ENCODE measurements around the gene HLA-B. TPM values are rescaled to one million over a fixed set of nuclear protein-coding genes. Genes with fewer than 3 reads are reported as not detected.

HLA-B gene
- polyA plus RNA-seq, 2 of the 4 experiments (the other 2 are of a cell fraction): 9.4 to 9.9 TPM

DNA sequence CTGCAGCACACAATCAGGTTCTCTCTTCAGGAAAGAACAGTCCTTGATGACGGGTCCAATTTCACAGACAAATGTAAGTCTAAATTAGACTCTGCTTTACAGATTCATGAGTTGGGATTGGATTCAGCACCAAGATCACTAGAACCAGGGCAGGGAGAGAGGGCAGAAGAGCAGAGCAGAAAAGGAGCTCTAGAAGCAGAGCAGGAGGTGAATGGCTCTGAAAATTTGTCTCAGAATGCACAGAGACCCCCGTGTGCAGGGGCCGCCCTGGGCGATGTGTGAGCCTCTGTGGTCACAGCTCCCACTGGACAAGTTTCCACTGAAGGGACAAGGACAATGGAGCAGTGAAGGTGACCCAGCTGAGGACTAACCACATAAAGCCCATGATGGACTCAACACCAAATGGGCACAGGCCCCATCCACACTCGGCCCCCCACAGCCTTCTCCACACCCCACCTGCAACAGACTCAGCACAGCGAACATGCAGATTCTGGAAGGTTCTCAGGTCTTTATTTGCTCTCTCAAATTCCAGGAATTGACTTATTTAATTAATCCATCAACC is 3.5 kb downstream of the HLA-B start:
- ChIA-PET CTCF (interaction anchor here (1.0 kb wide), 1 partner anchor 13 kb away, joined by 4 read pairs; no protein-coding TSS in a partner anchor), POLR2A (no interaction called here)
- no peak for FAIRE-seq
- no peak overlapping the region for H3K27ac ChIP-seq
- TF ChIP-seq HOXB5 (CRISPR knock-in tag; IDR thresholded peaks at IDR 0.05): no peak
- TF ChIP-seq EP300 (IDR thresholded peaks at IDR 0.05): no peak
- no peak for TF ChIP-seq EHF (CRISPR knock-in tag; IDR thresholded peaks at IDR 0.05)
- no peak for TF ChIP-seq EHMT2 (IDR thresholded peaks at IDR 0.05; ENCODE audit: low read depth)
- TF ChIP-seq ZC3H11A (IDR thresholded peaks at IDR 0.05): no peak
- no peak for TF ChIP-seq NFE2L2 (conservative IDR thresholded peaks at IDR 0.05; ENCODE audit: low read length)
- TF ChIP-seq, protein P1, sequence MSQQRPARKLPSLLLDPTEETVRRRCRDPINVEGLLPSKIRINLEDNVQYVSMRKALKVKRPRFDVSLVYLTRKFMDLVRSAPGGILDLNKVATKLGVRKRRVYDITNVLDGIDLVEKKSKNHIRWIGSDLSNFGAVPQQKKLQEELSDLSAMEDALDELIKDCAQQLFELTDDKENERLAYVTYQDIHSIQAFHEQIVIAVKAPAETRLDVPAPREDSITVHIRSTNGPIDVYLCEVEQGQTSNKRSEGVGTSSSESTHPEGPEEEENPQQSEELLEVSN (IDR thresholded peaks at IDR 0.05; ENCODE audit: borderline replicate concordance, low read depth): no peak
- TF ChIP-seq ZFP36 (IDR thresholded peaks at IDR 0.05; ENCODE audit: borderline replicate concordance, partially characterized antibody): no peak
- H3K4me3 ChIP-seq: no peak overlapping the region
- no peaks in the 10 kb centered on the region for H3K9me3 ChIP-seq
- ATAC-seq: no peak
- H3K4me1 ChIP-seq: no peaks in the 10 kb centered on the region
- DNase-seq (ENCODE audit: low read depth in 1 of 2, low spot score in 1 of 2): no peak
- 27% methylated on average over 6 of the region's 6 CpGs for WGBS (ENCODE audit: missing lambda C conversion rate)
- H3K4me2 ChIP-seq: no peak overlapping the region

GRCh38 chr6:31352683-31353383 is 4.1 kb downstream of the HLA-B start:
- Histone ChIP-seq H3K4me1 (no peaks in the 10 kb centered on the region), H3K4me2 (no peak overlapping the region), H3K27ac (no peak overlapping the region), H3K4me3 (no peak overlapping the region), H3K9me3 (no peaks in the 10 kb centered on the region)
- POLR2A ChIA-PET: no interaction called here
- WGBS (ENCODE audit: missing lambda C conversion rate): 15% methylated on average over 4 of the region's 6 CpGs
- ATAC-seq (no peak), DNase-seq (ENCODE audit: low read depth in 1 of 2, low spot score in 1 of 2) (no peak), FAIRE-seq (no peak)
- TF ChIP-seq HEYL (CRISPR knock-in tag; IDR thresholded peaks at IDR 0.05): no peak
- TF ChIP-seq RCOR1 (IDR thresholded peaks at IDR 0.05; ENCODE audit: low read depth, low read length): no peak
- TF ChIP-seq ZNF302 (CRISPR knock-in tag; IDR thresholded peaks at IDR 0.05): no peak
- no peak for TF ChIP-seq EP300 (IDR thresholded peaks at IDR 0.05)
- TF ChIP-seq KDM1A (IDR thresholded peaks at IDR 0.05; ENCODE audit: low read depth): no peak
- TF ChIP-seq, protein P2, sequence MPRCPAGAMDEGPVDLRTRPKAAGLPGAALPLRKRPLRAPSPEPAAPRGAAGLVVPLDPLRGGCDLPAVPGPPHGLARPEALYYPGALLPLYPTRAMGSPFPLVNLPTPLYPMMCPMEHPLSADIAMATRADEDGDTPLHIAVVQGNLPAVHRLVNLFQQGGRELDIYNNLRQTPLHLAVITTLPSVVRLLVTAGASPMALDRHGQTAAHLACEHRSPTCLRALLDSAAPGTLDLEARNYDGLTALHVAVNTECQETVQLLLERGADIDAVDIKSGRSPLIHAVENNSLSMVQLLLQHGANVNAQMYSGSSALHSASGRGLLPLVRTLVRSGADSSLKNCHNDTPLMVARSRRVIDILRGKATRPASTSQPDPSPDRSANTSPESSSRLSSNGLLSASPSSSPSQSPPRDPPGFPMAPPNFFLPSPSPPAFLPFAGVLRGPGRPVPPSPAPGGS (IDR thresholded peaks at IDR 0.05): no peak
- TF ChIP-seq CHD2 (IDR thresholded peaks at IDR 0.05; ENCODE audit: low read length, partially characterized antibody): no peak
- no peak for TF ChIP-seq MAFK (IDR thresholded peaks at IDR 0.05; ENCODE audit: partially characterized antibody)
- TF ChIP-seq NFE2L2 (conservative IDR thresholded peaks at IDR 0.05; ENCODE audit: low read length): no peak
- TF ChIP-seq CBX8 (IDR thresholded peaks at IDR 0.05): no peak
- TF ChIP-seq CHD4 (IDR thresholded peaks at IDR 0.05; ENCODE audit: borderline replicate concordance): no peak
- no peak for TF ChIP-seq FOSB (CRISPR knock-in tag; IDR thresholded peaks at IDR 0.05)
- CTCF ChIA-PET: no interaction called here

- POLR2A ChIA-PET: no interaction called here
- no peak for ATAC-seq
Measured at GRCh38 chr6:31352310-31352682, 4.7 kb downstream of the HLA-B start.

More at GRCh38 chr6:31352310-31352682, 4.7 kb downstream of the HLA-B start:
- no peak overlapping the region for H3K4me3 ChIP-seq
- H3K4me1 ChIP-seq: no peaks in the 10 kb centered on the region
- H3K9me3 ChIP-seq: no peaks in the 10 kb centered on the region
- 15% methylated on average over 8 of the region's 8 CpGs for WGBS (ENCODE audit: missing lambda C conversion rate)
- FAIRE-seq (no peak), DNase-seq (ENCODE audit: low read depth in 1 of 2, low spot score in 1 of 2) (no peak)
- H3K27ac ChIP-seq: no peak overlapping the region
- no peak overlapping the region for H3K4me2 ChIP-seq
- TF ChIP-seq ZSCAN20 (CRISPR knock-in tag; IDR thresholded peaks at IDR 0.05): no peak
- no peak for TF ChIP-seq GATA3 (IDR thresholded peaks at IDR 0.05; ENCODE audit: borderline replicate concordance)
- TF ChIP-seq, protein P3, sequence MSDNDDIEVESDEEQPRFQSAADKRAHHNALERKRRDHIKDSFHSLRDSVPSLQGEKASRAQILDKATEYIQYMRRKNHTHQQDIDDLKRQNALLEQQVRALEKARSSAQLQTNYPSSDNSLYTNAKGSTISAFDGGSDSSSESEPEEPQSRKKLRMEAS (IDR thresholded peaks at IDR 0.05): no peak
- TF ChIP-seq TP53 (CRISPR knock-in tag; IDR thresholded peaks at IDR 0.05): no peak
- CTCF ChIA-PET: no interaction called here

Data from A549 (cell line).